DOHH2 (cell line): ENCODE measurements around the gene DHTKD1.

Experiments
- EZH2phosphoT487 ChIP-seq: fragments of 200-600 bp; sonication (generic); IDR thresholded peaks from 2 replicates; pipeline ENCODE4 v1.6.1; 2017; ENCODE audit warnings: borderline replicate concordance, mild to moderate bottlenecking, antibody characterized with exemption, low read length, moderate library complexity, mixed read lengths
- TF ChIP-seq, protein P1 (sequence below): fragments of 200-600 bp; sonication (generic); IDR thresholded peaks from one replicate; pipeline ENCODE4 v1.5.1; 2014; ENCODE audit warnings: antibody characterized with exemption, mild to moderate bottlenecking, low read depth, low read length; ENCODE audit not compliant: poor library complexity, severe bottlenecking

DNA sequence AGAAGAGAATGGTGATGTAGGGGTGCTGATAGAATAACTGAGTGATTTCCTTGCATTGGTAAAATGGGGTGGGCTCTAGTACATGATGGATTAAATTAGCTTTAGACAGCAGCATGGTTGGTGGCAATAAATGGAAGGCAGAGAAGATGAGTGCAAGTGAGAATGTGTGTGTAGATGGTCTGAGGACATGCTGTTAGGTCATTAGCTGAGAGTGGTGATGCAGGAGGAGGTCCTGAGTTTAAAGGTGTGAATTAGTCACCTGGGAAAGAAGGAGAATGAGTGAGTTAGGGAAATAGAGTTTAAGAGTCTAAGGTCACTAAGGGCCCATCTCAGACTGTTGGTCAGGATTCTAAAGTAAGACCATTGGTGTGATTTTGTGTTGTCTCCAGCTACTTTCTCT, 42.8 kb downstream of the DHTKD1 start:
- TF ChIP-seq, protein P1, sequence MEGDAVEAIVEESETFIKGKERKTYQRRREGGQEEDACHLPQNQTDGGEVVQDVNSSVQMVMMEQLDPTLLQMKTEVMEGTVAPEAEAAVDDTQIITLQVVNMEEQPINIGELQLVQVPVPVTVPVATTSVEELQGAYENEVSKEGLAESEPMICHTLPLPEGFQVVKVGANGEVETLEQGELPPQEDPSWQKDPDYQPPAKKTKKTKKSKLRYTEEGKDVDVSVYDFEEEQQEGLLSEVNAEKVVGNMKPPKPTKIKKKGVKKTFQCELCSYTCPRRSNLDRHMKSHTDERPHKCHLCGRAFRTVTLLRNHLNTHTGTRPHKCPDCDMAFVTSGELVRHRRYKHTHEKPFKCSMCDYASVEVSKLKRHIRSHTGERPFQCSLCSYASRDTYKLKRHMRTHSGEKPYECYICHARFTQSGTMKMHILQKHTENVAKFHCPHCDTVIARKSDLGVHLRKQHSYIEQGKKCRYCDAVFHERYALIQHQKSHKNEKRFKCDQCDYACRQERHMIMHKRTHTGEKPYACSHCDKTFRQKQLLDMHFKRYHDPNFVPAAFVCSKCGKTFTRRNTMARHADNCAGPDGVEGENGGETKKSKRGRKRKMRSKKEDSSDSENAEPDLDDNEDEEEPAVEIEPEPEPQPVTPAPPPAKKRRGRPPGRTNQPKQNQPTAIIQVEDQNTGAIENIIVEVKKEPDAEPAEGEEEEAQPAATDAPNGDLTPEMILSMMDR: no peak
- TF ChIP-seq EZH2phosphoT487: no peak
